Skeletal muscle cell (primary cell): Measurements from ENCODE around the gene PIERCE2.
"Not testable (repeated sequence)": the region's sequence is repeated elsewhere in the genome, so short reads cannot be mapped to it uniquely, and the experiment has no call there.

Experiments used
- DNase-seq: peaks from one replicate; pipeline ENCODE4 v3.0.0-alpha.2; 2010; ENCODE audit warnings: low read depth
- H3K4me3 ChIP-seq: 2 replicates; pipeline ENCODE4 v1.5.1; 2011; ENCODE audit warnings: low read depth, mild to moderate bottlenecking, control low read depth, low read length, moderate library complexity

The PIERCE2 gene

DNA sequence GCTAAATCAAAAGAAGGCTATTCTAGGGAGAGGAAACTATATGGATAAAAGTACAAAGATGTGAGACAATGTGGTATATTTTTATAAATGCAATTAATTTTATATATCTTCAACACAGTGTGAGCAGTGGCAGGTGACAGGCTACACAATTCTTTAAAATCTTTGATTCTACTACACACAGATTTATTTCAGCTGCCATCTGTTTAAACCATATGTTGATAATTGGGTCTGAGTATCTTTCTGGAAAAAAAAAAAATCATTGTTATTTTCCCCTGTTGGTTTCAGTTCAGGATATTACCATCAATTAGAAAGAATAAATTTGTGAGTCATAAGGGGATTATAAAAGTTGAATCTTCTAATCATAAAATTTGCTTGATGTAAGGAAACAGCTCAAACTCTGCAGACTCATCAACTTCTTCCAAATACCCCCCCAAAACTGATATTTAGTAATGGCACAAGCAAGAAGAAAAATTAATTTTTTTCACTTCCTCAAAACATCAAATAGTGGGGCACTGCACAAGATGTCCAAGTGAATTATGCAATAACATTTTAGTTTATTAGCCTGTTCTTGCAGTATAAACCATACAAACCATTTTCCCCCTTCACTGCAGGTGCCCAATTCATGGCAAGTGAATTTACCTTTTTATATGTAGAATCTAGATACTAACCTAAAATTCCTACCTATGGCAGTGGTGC, 12.0 kb downstream of the PIERCE2 start:
- no peak for DNase-seq

DNA sequence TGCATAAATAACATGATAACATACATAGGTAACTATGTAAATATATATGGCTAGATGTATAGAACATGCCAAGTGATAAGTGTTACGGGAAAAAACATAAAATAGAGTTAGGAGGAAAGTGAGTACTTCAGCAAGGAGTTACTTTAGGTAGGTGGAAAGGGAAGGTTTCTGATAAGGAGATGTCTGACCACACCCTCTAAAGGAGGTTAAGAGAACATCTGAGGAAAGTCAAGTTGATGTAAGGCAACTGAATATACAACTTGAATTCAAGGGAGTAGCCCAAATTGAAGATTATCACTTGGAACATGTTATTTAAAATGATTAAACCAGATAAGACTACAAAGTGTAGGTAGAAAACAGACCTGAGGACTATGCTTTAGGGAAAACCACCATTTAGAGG, 13.8 kb downstream of the PIERCE2 start:
- no peak for DNase-seq
- H3K4me3 ChIP-seq = no peak overlapping the region

More for the DNA sequence above, 12.0 kb downstream of the PIERCE2 start:
- no peak overlapping the region for H3K4me3 ChIP-seq

DNA sequence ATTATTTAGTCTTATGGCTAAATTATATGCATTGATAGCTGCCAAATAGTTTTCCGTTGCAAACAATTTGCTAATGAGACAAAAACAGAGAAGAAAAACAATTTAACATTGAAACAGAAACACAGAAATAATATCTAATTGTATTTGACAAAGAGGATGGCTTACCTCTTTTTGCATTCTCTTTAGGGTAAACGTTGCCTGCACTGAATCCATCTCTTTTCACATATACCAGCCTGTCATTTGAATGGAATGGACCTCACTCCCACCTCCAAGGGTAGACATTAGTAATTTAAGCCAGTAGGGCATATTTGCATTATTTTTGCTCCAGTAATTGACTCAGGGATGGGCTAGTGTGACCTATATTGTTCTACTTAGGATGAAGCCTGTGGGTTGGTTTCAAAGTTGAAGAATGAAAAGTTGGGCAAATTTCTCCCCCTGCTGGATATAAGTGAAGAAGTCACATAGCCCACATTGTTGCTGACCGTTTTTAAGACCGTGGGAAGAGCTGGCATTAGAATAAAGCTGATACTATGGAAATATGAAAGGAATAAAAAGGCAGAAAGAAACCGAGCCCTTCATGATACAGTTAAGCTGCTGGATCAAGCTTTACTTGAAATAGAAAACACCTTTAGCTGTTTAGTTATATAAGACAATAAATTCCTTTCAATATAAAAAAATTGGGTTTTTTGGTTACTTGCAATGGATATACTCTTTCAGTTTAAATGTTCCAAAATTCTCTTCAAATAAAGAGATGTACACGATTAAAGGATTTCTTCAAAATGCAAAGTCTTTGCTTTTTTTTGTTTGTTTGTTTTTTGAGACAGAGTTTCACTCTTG, 26.9 kb downstream of the PIERCE2 start:
- peak; percentile 21 for DNase-seq
- H3K4me3 ChIP-seq = no peak overlapping the region

DNA sequence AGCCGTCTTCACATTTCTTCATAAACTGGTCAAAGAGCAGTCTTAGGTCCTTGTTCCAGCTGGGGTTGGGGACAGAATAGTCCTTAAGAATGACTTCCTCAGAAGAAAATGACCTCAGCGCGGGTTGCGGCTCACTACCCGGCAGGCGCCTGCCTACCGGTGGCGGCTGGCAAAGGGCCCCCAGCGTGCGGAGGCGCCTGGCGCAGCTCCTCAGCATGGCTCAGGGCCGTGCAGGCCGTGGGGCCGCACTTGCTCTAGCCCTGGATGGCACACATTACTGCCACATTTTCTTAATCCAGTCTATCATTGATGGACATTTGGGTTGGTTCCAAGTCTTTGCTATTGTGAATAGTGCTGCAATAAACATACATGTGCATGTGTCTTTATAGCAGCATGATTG, 34.8 kb downstream of the PIERCE2 start:
- H3K4me3 ChIP-seq, DNase-seq: not testable (repeated sequence)

DNA sequence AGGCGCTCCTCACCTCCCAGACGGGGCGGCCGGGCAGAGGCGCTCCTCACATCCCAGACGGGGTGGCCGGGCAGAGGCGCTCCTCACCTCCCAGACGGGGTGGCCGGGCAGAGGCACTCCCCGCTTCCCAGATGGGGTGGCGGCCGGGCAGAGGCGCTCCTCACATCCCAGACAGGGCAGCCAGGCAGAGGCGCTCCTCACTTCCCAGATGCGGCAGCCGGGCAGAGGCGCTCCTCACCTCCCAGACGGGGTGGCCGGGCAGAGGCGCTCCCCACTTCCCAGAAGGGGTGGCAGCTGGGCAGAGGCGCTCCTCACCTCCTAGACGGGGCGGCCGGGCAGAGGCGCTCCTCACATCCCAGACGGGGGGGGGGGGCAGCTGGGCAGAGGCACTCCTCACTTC, 37.6 kb downstream of the PIERCE2 start:
- not testable (repeated sequence) for H3K4me3 ChIP-seq, DNase-seq

DNA sequence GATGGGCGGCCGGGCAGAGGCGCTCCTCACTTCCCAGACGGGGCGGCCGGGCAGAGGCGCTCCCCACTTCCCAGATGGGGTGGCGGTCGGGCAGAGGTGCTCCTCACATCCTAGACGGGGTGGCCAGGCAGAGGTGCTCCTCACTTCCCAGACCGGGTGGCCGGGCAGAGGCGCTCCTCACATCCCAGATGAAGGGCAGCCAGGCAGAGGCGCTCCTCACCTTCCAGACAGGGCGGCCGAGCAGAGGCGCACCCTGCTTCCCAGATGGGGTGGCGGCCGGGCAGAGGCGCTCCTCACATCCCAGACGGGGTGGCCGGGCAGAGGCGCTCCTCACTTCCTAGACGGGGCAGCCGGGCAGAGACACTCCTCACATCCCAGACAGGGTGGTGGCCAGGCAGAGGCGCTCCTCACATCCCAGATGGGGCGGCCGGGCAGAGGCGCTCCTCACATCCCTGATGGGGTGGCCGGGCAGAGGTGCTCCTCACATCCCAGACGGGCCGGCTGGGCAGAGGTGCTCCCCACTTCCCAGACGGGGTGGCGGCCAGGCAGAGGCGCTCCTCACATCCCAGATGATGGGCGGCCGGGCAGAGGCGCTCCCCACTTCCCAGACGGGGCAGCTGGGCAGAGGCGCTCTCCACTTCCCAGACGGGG, 38.2 kb downstream of the PIERCE2 start:
- not testable (repeated sequence) for DNase-seq, H3K4me3 ChIP-seq

DNA sequence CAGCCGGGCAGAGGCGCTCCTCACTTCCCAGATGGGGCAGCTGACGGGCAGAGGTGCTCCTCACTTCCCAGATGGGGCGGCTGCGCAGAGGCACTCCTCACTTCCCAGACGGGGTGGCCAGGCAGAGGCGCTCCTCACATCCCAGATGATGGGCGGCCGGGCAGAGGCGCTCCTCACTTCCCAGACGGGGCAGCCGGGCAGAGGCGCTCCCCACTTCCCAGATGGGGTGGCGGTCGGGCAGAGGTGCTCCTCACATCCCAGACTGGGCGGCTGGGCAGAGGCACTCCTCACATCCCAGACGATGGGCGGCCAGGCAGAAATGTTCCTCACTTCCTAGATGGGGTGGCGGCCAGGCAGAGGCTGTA, 38.7 kb downstream of the PIERCE2 start:
- H3K4me3 ChIP-seq, DNase-seq: not testable (repeated sequence)

DNA sequence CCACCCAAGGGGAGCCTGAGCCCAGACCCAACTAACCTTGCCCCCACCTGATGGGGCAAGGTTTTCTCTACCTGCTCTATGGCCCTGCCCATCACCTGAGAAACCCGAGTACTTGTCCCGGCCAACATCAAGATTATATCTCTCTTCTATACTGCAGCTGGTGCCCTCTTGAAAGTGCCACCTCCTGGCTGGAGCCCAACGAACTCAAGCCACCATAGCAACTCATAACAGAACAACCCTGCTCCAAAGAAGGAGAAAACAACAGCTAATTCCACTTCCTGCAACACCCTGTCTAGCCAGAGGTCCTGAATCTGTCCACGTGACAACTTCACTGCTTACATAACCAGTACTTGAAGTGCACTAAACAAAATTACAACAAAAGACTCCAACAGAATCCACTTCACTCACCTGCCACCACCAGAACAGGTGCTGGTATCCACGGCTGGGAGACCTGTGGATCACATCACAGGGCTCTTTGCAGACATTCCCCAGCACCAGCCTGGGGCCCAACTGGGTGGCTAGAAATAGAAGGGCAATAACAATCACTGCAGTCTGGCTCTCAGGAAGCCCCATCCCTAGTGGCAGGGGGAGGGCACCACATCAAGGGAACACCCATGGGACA, 49.2 kb downstream of the PIERCE2 start:
- no peak for DNase-seq
- H3K4me3 ChIP-seq = no peak overlapping the region

DNA sequence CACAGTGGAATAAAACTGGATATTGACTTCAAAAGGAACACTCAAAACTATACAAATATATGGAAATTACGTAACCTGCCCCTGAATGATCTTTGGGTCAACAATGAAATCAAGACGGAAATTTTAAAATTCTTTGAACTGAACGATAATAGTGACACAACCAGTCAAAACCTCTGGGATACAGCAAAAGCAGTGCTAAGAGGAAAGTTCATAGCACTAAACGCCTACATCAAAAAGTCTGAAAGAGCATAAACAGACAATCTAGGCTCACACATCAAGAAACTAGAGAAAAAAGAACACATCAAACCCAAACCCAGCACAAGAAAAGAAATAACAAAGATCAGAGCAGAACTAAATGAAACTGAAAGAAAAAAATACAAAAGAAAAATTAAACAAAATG, 53.2 kb downstream of the PIERCE2 start:
- H3K4me3 ChIP-seq = no peak overlapping the region
- DNase-seq = no peak

DNA sequence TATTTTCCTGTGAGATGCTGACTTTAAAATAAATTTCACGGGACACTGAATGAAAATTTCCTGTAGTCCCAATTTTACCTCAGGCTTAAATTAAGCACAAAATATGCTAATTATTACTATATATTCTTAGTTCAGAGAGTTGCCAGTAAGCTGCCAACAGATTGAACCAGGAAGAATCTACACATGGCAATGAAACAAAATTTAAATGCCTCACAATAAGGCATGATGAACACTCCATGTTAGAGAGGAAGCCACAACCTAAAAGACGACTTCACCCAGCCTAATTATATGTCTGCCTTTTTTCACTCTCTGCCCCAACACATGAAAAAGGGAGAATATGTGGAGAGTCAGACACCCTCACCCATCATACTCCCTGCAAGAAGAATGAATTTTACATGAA, 60.0 kb downstream of the PIERCE2 start:
- no peak overlapping the region for H3K4me3 ChIP-seq
- DNase-seq = no peak
